HG03196 (cell line): Measurements from ENCODE around the gene SLC6A4.
"Not testable (repeated sequence)": the region's sequence is repeated elsewhere in the genome, so short reads cannot be mapped to it uniquely, and the experiment has no call there.

Experiments
- ATAC-seq: cut with Tn5 transposase; IDR thresholded peaks from one replicate; pipeline ENCODE4 v1.9.1; 2021; ENCODE audit not compliant: unreplicated experiment

The SLC6A4 gene

GRCh38 chr17:30220414-30220813 is 15.1 kb downstream of the SLC6A4 start:
- ATAC-seq: no peak

GRCh38 chr17:30219833-30220232 is 15.7 kb downstream of the SLC6A4 start:
- no peak for ATAC-seq

- ATAC-seq: no peak
Measured at GRCh38 chr17:30219315-30219714, 16.2 kb downstream of the SLC6A4 start.

GRCh38 chr17:30218799-30219198 is 16.7 kb downstream of the SLC6A4 start:
- ATAC-seq: no peak

GRCh38 chr17:30217746-30218245 is 17.7 kb downstream of the SLC6A4 start:
- no peak for ATAC-seq

- ATAC-seq: no peak
Measured at GRCh38 chr17:30217054-30217453, 18.4 kb downstream of the SLC6A4 start.

GRCh38 chr17:30212750-30213149 is 22.7 kb downstream of the SLC6A4 start:
- ATAC-seq: peak; percentile 76

- ATAC-seq: no peak
Measured at GRCh38 chr17:30211371-30211770, 24.1 kb downstream of the SLC6A4 start.

GRCh38 chr17:30210901-30211300 is 24.6 kb downstream of the SLC6A4 start:
- no peak for ATAC-seq

GRCh38 chr17:30210366-30210765 is 25.1 kb downstream of the SLC6A4 start:
- no peak for ATAC-seq

- no peak for ATAC-seq
Measured at GRCh38 chr17:30209930-30210329, 25.6 kb downstream of the SLC6A4 start.

- no peak for ATAC-seq
Measured at GRCh38 chr17:30208214-30208613, 27.3 kb downstream of the SLC6A4 start.

- no peak for ATAC-seq
Measured at GRCh38 chr17:30207655-30208054, 27.8 kb downstream of the SLC6A4 start.

GRCh38 chr17:30203471-30203981 is 32.0 kb downstream of the SLC6A4 start:
- no peak for ATAC-seq

- ATAC-seq: not testable (repeated sequence)
Measured at GRCh38 chr17:30200656-30201055, 34.8 kb downstream of the SLC6A4 start.

- ATAC-seq: no peak
Measured at GRCh38 chr17:30200106-30200505, 35.4 kb downstream of the SLC6A4 start.

- no peak for ATAC-seq
Measured at GRCh38 chr17:30199600-30199999, 35.9 kb downstream of the SLC6A4 start.

- no peak for ATAC-seq
Measured at GRCh38 chr17:30197416-30197815, 38.1 kb downstream of the SLC6A4 start.

- ATAC-seq: no peak
Measured at GRCh38 chr17:30196504-30196903, 39.0 kb downstream of the SLC6A4 start.

GRCh38 chr17:30191072-30191471 is 44.4 kb downstream of the SLC6A4 start:
- no peak for ATAC-seq

GRCh38 chr17:30188211-30188939 is 47.1 kb downstream of the SLC6A4 start:
- ATAC-seq: no peak

- ATAC-seq: no peak
Measured at GRCh38 chr17:30187573-30187972, 47.9 kb downstream of the SLC6A4 start.

GRCh38 chr17:30186761-30187160 is 48.7 kb downstream of the SLC6A4 start:
- ATAC-seq: no peak
